ENCODE data around the gene TBXA2R. TPM values are rescaled to one million over a fixed set of nuclear protein-coding genes. Genes with fewer than 3 reads are reported as not detected.

TBXA2R gene
- total and polyA plus RNA-seq, 2 of the 4 experiments (the other 2 are of a cell fraction): 0.36 to 2.3 TPM

DNA sequence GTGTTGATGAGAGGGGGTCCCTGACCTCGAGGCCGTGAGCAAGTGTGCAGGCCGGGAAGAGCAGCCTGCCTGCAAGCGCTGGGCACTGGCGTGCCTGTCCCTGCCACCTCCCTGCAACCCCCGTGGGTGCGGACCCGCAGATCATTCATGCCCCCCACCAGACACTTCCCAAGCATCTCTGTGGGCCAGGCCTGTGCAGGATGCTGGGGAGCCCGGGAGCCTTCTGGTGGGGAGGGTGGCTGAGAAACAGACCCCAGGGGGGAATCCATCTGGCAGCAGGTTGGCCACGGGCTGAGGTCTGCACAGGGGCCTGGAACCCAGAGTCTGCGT lies 38.4 kb upstream of the TBXA2R start:
- CTCF ChIA-PET: no interaction called here
- H3K9me1 ChIP-seq (ENCODE audit: insufficient read depth, low read length): no peaks in the 10 kb centered on the region
- no peak for TF ChIP-seq BHLHE40 (IDR thresholded peaks at IDR 0.05; ENCODE audit: low read depth, low read length)
- TF ChIP-seq, protein P1, sequence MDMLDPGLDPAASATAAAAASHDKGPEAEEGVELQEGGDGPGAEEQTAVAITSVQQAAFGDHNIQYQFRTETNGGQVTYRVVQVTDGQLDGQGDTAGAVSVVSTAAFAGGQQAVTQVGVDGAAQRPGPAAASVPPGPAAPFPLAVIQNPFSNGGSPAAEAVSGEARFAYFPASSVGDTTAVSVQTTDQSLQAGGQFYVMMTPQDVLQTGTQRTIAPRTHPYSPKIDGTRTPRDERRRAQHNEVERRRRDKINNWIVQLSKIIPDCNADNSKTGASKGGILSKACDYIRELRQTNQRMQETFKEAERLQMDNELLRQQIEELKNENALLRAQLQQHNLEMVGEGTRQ (IDR thresholded peaks at IDR 0.05; ENCODE audit: low read depth, low read length): no peak
- TF ChIP-seq MAZ (IDR thresholded peaks at IDR 0.05; ENCODE audit: borderline replicate concordance, low read depth, low read length): no peak
- TF ChIP-seq MAFK (IDR thresholded peaks at IDR 0.05; ENCODE audit: low read depth, low read length): no peak
- TF ChIP-seq RCOR1 (IDR thresholded peaks at IDR 0.05; ENCODE audit: insufficient replicate concordance, low read length): no peak
- no peak for TF ChIP-seq RFX5 (IDR thresholded peaks at IDR 0.05; ENCODE audit: low read depth, low read length)
- TF ChIP-seq CHD1 (IDR thresholded peaks at IDR 0.05; ENCODE audit: low read depth, low read length): no peak
- TF ChIP-seq RAD21 (IDR thresholded peaks at IDR 0.05; ENCODE audit: low read length): no peak
- no peak for TF ChIP-seq FOS (IDR thresholded peaks at IDR 0.05; ENCODE audit: low read depth, low read length)
- TF ChIP-seq POLR2A (IDR thresholded peaks at IDR 0.05; ENCODE audit: low read depth, low read length): no peak
- TF ChIP-seq CEBPB (IDR thresholded peaks at IDR 0.05; ENCODE audit: low read depth, low read length): no peak
- no peak for TF ChIP-seq SMC3 (IDR thresholded peaks at IDR 0.05; ENCODE audit: low read depth, low read length)
- intact Hi-C loops (cut with micrococcal nuclease) (no loop called here), in situ Hi-C loops (cut with MboI; ENCODE audit: low sequenced_read_pairs) (no loop called here), dilution Hi-C loops (cut with HindIII; ENCODE audit: low sequenced_read_pairs, unreplicated experiment) (no loop called here)
- no peaks in the 10 kb centered on the region for H3K9me3 ChIP-seq (ENCODE audit: control insufficient read depth, insufficient read depth, low read length)
- no peak overlapping the region for H3K4me2 ChIP-seq (ENCODE audit: low read depth, low read length)
- H4K20me1 ChIP-seq (ENCODE audit: insufficient read depth, low read length): 0 out of 2 replicates have a peak, but pooled peaks cover 6% of the 10 kb centered on the region
- H4K91ac ChIP-seq (ENCODE audit: insufficient read depth, low read depth, low read length): no peak overlapping the region
- H3K4me3 ChIP-seq (ENCODE audit: insufficient read depth, low read depth, low read length): no peak overlapping the region
- BruUV-seq (replicated peaks): no TSS peak
- no peak overlapping the region for H2BK15ac ChIP-seq (ENCODE audit: low read depth, low read length)
- H3K18ac ChIP-seq (ENCODE audit: low read depth, low read length): no peak overlapping the region
- H2AK9ac ChIP-seq (replicated peaks; ENCODE audit: low read depth, low read length, poor library complexity): no peak overlapping the region
- no peak overlapping the region for H4K8ac ChIP-seq (ENCODE audit: low read depth in 2 of 2, low read length in 2 of 2)
- no peak overlapping the region for H2BK20ac ChIP-seq (ENCODE audit: low read depth, low read length)
- no peaks in the 10 kb centered on the region for H3K27me3 ChIP-seq (ENCODE audit: control insufficient read depth, insufficient read depth, low read length)
- H3K9ac ChIP-seq (ENCODE audit: low read depth, low read length): no peak overlapping the region
- H3K56ac ChIP-seq (ENCODE audit: extremely low read depth, insufficient read depth, low read length): no peak overlapping the region
- no peak overlapping the region for H3K14ac ChIP-seq (replicated peaks; ENCODE audit: low read depth, low read length)
- no peak overlapping the region for H2AFZ ChIP-seq (replicated peaks; ENCODE audit: low read length, poor library complexity)
- H3K4ac ChIP-seq (ENCODE audit: low read depth, low read length): no peak overlapping the region
- H2BK5ac ChIP-seq (ENCODE audit: low read depth, low read length, poor library complexity, severe bottlenecking): no peak overlapping the region
- no peak overlapping the region for H3K27ac ChIP-seq (ENCODE audit: insufficient read depth, low read length)
- no peak overlapping the region for H3K23ac ChIP-seq (ENCODE audit: low read depth, low read length)
- H3K79me1 ChIP-seq (ENCODE audit: low read depth in 1 of 2, low read length in 2 of 2): no peaks in the 10 kb centered on the region
- no peak overlapping the region for H2AK5ac ChIP-seq (ENCODE audit: low read depth, low read length)
- ATAC-seq (ENCODE audit: low read depth) (no peak), DNase-seq (no peak)
- POLR2A ChIA-PET (ENCODE audit: unreplicated experiment): no interaction called here
- H4K5ac ChIP-seq (ENCODE audit: low read depth, low read length): no peak overlapping the region
- 33% methylated on average over 1 of the region's 11 CpGs; no CpG with 5 or more reads in 1 of the 2 experiments for WGBS, 2 experiments (ENCODE audit: extremely low coverage in 2 of 2, insufficient read length in 1 of 2)
- H3K36me3 ChIP-seq (ENCODE audit: control insufficient read depth, insufficient read depth, low read length): peaks cover 43% of the 10 kb centered on the region
- no peak overlapping the region for H2BK120ac ChIP-seq (ENCODE audit: low read depth, low read length)
- no peaks in the 10 kb centered on the region for H3K4me1 ChIP-seq (ENCODE audit: control insufficient read depth, insufficient read depth, low read length)
